Left lobe of liver (tissue), 2 donors: ENCODE results near the gene RNF13. TPM values are rescaled to one million over a fixed set of nuclear protein-coding genes. Genes with fewer than 3 reads are reported as not detected.
A peak's percentile ranks its signal among the peaks of the same experiment; 100 is the strongest.
"Not testable (repeated sequence)": the region's sequence is repeated elsewhere in the genome, so short reads cannot be mapped to it uniquely, and the experiment has no call there.

Source experiments
- ATAC-seq: fragments of 200-7000 bp; cut with Tn5 transposase; one replicate; pipeline ENCODE4 v1.9.1; 2020; ENCODE audit warnings: mild to moderate bottlenecking, moderate library complexity
- DNase-seq: peaks from one replicate; pipeline ENCODE4 v3.0.0-alpha.2; 2020; ENCODE audit warnings: low spot score
- total RNA-seq: library from RNA; stranded (reverse); gene quantifications from one replicate; pipeline ENCODE4 v1.2.1, GENCODE V29; 2021
- donor health status: DM: no; HTN: no; CAD: no; lungs with moderate emphysema.
- donor health status: DM: no; HTN: yes; CAD: no.

The RNF13 gene
- total RNA-seq, 1 donor from 2014 or later, result 36.7 TPM

DNA sequence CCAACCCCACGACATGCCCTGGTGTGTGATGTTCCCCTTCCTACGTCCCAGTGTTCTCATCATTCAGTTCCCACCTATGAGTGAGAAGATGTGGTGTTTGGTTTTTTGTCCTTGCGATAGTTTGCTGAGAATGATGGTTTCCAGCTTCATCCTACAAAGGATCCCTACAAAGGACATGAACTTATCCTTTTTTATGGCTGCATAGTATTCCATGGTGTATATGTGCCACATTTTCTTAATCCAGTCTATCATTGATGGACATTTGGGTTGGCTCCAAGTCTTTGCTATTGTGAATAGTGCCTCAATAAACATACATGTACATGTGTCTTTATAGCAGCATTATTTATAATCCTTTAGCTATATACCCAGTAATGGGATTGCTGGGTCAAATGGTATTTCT is 131.0 kb downstream of the RNF13 start:
- ATAC-seq, DNase-seq: not testable (repeated sequence)

DNA sequence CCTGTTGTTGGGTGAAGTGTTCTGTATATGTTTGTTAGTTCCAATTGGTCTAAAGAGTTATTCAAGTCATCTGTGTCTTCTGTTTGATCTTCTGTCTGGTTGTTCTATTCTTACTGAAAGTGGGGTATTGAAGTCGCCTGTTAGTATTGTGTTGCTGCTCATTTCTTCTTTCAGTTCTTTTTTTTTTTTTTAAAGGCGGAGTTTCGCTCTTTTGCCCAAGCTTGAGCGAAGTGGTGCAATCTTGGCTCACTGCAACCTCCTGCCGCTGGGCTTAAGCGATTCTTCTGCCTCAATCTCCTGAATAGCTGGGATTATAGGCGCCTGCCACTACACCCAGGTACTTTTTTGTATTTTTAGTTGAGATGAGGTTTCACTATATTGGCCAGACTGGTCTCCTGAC is 134.2 kb downstream of the RNF13 start:
- DNase-seq (no peak), ATAC-seq (no peak)

DNA sequence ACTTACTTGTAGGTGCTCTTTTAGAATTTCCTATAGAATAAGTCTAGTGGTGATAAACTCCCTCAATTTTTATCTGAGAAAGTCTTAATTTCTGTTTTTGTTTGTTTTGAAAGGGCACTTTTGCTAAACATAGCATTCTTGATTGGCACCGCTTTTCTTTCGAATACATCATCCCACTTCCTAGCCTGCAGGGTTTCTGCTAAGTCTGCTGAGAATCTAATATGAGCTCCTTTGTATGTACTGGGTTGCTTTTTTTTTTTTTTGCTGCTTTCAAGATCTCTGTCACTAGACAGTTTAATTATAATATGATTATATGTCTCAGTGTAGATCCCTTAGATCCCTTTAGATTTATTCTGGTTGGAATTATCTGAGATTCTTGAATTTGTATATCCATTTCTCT is 136.2 kb downstream of the RNF13 start:
- no peak for ATAC-seq
- no peak for DNase-seq

DNA sequence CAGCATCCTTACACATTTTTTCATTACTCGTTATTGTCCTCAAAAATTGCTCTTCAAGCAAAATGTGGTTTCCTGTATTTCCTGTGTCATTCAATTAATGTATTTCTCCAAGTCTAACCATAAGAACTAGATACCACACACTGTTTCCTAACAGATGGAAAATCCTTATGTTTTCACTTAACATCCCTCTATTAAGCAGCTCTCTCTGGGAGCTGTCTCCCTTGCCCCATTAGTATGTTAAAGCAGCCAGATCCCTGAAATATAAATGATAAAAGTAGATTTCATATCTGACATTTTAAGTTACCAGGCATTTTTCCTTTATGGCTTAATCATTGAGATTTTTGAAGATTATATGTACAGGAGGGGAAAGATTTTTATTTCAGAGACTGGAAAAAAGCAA is 141.8 kb downstream of the RNF13 start:
- ATAC-seq (no peak), DNase-seq (no peak)

- DNase-seq (no peak), ATAC-seq (no peak)
These were observed 142.4 kb downstream of the RNF13 start for GRCh38 chr3:149955449-149955848.

- ATAC-seq, result peak; percentile 80
- no peak for DNase-seq
These were observed 144.5 kb downstream of the RNF13 start for GRCh38 chr3:149957361-149958125.

- ATAC-seq (peak; percentile 70), DNase-seq (no peak)
These were observed 145.3 kb downstream of the RNF13 start for GRCh38 chr3:149958171-149958796.

- ATAC-seq (no peak), DNase-seq (no peak)
These were observed 146.4 kb downstream of the RNF13 start for GRCh38 chr3:149959443-149959842.

- no peak for DNase-seq
- no peak for ATAC-seq
These were observed 150.5 kb downstream of the RNF13 start for GRCh38 chr3:149963485-149963884.

GRCh38 chr3:149964291-149964690 is 151.3 kb downstream of the RNF13 start:
- no peak for DNase-seq
- ATAC-seq, result no peak

DNA sequence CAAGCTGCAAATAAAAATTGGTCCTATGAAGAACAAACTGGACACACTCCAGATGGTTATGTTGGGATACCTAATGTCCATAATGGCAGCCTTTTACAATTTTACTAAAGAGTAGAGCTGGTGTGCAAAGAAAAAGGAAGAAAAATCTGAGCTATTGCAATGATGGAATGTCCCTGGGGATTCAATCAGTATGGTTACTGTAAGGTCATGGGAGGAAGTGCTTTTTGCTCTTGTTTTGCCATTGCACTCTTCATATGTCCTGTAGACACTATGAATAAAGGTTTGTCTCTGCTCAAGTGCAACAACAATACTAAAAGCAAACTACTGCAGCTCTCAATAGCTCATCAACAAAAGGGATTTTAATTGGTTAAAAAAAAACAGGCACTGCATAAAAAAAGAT is 152.3 kb downstream of the RNF13 start:
- ATAC-seq (no peak), DNase-seq (no peak)

DNA sequence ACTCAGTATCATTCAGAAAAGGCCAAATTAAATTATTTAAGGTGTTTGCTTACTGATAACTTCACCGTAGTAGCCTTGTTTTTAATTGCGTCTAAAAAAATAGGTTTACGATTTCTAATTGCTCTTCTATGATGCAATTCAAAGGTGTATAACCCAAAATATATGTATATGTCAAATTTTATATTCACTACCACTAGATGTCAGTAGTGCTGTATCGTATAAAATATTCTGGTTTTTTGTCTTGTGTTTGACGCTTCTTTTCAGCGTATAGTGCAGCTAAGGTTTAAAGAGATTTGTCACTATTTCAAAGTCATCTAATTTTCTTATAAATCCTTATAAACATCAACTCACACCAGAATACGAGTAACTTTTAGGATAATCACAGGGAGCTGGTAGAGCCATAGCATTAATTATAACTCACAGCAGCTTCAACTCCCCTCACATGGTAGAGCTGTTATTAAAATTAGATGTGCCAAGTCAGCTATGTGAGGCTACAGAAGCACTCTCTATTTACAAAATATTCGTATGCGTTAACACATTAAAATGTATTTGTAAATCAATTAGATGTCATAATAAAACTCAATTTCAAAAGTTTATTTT is 154.2 kb downstream of the RNF13 start:
- no peak for DNase-seq
- ATAC-seq, result no peak

DNA sequence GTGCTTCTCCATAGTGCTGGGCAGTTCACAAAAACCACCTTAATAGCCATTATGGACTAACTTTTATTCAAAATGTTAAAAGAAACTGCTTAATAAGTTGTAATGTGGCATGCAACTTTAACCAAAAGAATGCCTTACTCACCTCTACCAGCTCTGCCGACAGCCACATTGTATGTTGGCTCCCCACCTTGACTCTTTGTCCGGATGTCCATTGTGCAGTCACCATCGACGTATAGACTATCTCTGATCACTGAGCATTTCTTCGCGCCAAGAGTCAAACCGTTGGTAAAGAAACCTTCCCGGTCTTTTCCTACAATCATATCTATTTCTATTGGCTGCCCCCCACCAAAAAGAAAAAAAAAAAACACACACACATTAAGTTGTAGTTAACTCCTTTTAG is 155.2 kb downstream of the RNF13 start:
- ATAC-seq (no peak), DNase-seq (no peak)

GRCh38 chr3:149969110-149969939 is 156.3 kb downstream of the RNF13 start:
- DNase-seq (no peak), ATAC-seq (no peak)

GRCh38 chr3:149969940-149970715 is 157.1 kb downstream of the RNF13 start:
- DNase-seq (peak; percentile 78), ATAC-seq (peak; percentile 76)

DNA sequence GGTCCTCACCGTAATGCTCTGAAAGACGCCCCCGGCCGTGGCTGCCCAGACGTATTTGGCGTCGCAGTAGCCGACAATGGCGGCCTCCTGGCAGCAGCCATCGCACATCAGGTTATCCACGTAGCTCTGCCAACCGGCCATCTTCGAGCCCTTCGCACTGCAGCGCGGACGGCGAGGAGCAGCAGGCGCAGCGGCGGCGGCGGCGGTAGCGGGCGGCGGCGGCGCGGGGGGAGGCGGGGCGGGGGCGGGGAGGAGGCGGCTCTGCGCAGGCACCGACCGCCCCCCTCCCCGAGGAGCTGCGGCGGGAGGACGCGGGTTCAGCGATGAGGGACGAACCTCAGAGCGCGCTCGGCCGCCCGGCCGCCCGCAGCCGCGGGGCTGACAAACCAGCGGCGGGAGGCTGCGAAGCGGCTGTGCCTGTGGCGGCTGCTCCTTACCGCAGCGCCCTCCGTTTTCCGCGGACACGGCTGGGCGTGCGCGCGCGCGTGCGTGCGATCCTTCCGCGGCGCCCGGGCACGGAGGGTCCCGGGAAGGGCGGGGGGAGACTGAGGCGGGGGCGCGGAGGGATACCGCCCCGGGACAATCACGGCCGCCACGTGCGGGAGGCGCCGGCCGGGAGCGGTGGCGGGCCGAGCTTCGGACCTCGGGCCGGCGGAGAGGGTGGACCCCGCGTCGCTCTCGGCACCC is 157.8 kb downstream of the RNF13 start, which contains the start of gene PFN2:
Gene PFN2 (minus strand): TSS at position 180 of the 687 bp plus-strand sequence. CDS start 39 bp downstream, at position 141.
- ATAC-seq (peak; percentile 83), DNase-seq (peak; percentile 63)

DNA sequence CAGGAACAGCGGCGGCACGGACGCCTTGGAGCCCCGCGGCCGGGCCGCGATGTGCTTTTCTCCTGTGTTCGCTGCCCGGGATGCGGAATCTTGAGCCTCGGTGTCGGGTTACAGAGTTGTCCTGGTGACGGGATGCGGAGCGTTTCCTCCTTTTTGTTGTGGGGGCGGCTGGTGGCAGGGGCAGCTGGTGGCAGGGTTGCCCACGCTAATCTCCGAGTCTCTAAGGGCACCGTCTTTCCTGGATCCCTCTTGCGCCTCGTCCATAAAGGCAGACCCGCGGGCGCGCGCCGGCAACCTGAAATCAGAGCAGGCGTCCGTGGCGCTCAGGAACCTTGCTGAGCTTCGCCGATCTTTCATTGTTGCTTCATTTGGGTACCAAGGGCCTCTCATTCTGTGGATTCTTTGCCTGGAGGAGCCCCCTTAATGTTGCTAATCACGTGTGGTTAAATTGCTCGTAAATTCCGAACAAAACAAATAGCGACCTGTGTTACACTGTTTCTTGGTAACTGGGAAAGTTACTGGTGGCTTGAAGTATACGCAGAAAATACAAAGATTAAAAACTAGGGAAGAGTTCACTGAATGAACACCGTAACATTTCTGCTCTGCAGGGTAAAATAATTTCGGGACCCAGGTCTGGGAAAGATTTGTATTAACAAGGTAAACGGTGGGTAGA is 158.5 kb downstream of the RNF13 start:
- peak; percentile 53 for DNase-seq
- peak; percentile 50 for ATAC-seq

GRCh38 chr3:149975919-149976318 is 162.9 kb downstream of the RNF13 start:
- no peak for DNase-seq
- ATAC-seq, result no peak

GRCh38 chr3:149977386-149977785 is 164.4 kb downstream of the RNF13 start:
- ATAC-seq, result no peak
- DNase-seq, result no peak
